Measurements from ENCODE around the gene COQ10B. TPM values are rescaled to one million over a fixed set of nuclear protein-coding genes. Genes with fewer than 3 reads are reported as not detected.
"Not testable (repeated sequence)": the region's sequence is repeated elsewhere in the genome, so short reads cannot be mapped to it uniquely, and the experiment has no call there.

COQ10B gene
- total RNA-seq: 10 to 100 TPM; 15.8 to 20.1 TPM

GRCh38 chr2:197453123-197453913, at the start of gene COQ10B:
Gene COQ10B, plus strand, starts transcription at chr2:197453552. Its CDS starts 9 bp downstream, at chr2:197453561.
- Mint-ChIP-seq H3K27me3 (no peaks in the 10 kb centered on the region), H3K4me1 (peaks cover 19% of the 10 kb centered on the region), H3K4me3 (peak within 1 kb of the TSS; percentile 99), H3K36me3 (ENCODE audit: low read depth) (peaks cover 31% of the 10 kb centered on the region), H3K27ac (peak within 1 kb of the TSS; percentile 100), H3K9me3 (no peaks in the 10 kb centered on the region)
- ATAC-seq (replicated peaks): peak; percentile 93

GRCh38 chr2:197405582-197405981, 47.8 kb upstream of the COQ10B start:
- Mint-ChIP-seq H3K27ac (no peak overlapping the region), H3K36me3 (ENCODE audit: low read depth) (peaks cover 100% of the 10 kb centered on the region), H3K27me3 (no peaks in the 10 kb centered on the region), H3K4me1 (no peaks in the 10 kb centered on the region), H3K9me3 (no peaks in the 10 kb centered on the region), H3K4me3 (no peak overlapping the region)
- no peak for ATAC-seq (replicated peaks)

GRCh38 chr2:197414039-197414438, 39.3 kb upstream of the COQ10B start:
- Mint-ChIP-seq H3K4me1 (peaks cover 8% of the 10 kb centered on the region), H3K9me3 (no peaks in the 10 kb centered on the region), H3K27me3 (no peaks in the 10 kb centered on the region), H3K36me3 (ENCODE audit: low read depth) (peaks cover 100% of the 10 kb centered on the region), H3K27ac (no peak overlapping the region), H3K4me3 (no peak overlapping the region)
- ATAC-seq (replicated peaks): no peak

GRCh38 chr2:197414515-197414914, 38.8 kb upstream of the COQ10B start:
- Mint-ChIP-seq H3K9me3 (no peaks in the 10 kb centered on the region), H3K27me3 (no peaks in the 10 kb centered on the region), H3K36me3 (ENCODE audit: low read depth) (peaks cover 100% of the 10 kb centered on the region), H3K4me1 (peaks cover 8% of the 10 kb centered on the region), H3K27ac (peak overlapping the region; percentile 48), H3K4me3 (no peak overlapping the region)
- no peak for ATAC-seq (replicated peaks)

GRCh38 chr2:197416268-197416667, 37.1 kb upstream of the COQ10B start:
- Mint-ChIP-seq H3K27me3 (no peaks in the 10 kb centered on the region), H3K27ac (no peak overlapping the region), H3K4me3 (no peak overlapping the region), H3K9me3 (no peaks in the 10 kb centered on the region), H3K36me3 (ENCODE audit: low read depth) (peaks cover 100% of the 10 kb centered on the region), H3K4me1 (peaks cover 8% of the 10 kb centered on the region)
- ATAC-seq (replicated peaks): no peak

DNA sequence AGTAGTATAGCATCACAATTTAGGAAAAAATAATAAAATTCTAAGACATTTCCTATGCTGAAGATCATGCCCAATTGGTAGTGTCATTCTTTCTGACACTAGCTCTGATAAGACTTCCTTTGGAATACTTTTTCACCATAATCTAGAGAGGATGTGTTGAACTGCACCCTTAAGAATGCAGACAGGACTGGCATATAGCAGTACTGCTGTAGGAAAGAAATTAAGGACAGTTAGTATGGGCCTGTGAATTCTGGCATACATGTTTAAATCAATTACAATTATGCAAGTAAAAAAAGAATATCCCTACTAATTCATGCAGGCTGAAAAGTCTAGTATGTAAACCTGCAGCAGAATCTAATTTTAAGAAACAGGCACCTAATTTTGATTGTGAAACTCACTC, 33.9 kb upstream of the COQ10B start:
- Mint-ChIP-seq H3K27me3 (no peaks in the 10 kb centered on the region), H3K4me3 (no peak overlapping the region), H3K4me1 (peaks cover 17% of the 10 kb centered on the region), H3K36me3 (ENCODE audit: low read depth) (peaks cover 100% of the 10 kb centered on the region), H3K9me3 (no peaks in the 10 kb centered on the region), H3K27ac (no peak overlapping the region)
- no peak for ATAC-seq (replicated peaks)

DNA sequence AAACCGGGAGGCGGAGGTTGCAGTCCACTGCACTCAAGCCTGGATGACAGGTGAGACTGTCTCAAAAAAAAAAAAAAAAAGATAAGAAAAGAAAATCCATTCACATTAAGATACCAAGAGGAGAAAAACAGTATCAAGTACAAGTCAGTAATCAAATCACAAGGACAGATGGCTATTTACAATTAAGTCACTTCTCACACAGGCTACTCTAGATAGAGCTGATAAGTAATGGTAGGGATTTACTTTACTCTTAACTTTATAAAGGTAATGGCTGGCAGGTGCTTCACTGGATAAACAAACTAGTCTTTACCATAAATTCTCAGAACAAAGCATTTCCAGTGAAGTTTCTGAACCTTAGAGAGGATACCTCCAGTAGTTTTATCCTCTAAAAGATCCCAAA, 30.0 kb upstream of the COQ10B start:
- peaks cover 25% of the 10 kb centered on the region for H3K4me1 Mint-ChIP-seq
- peaks cover 79% of the 10 kb centered on the region for H3K36me3 Mint-ChIP-seq (ENCODE audit: low read depth)
- no peaks in the 10 kb centered on the region for H3K27me3 Mint-ChIP-seq
- no peak for ATAC-seq (replicated peaks)
- H3K27ac Mint-ChIP-seq: peak overlapping the region; percentile 62
- H3K4me3 Mint-ChIP-seq: no peak overlapping the region
- no peaks in the 10 kb centered on the region for H3K9me3 Mint-ChIP-seq

GRCh38 chr2:197425550-197425949, 27.8 kb upstream of the COQ10B start:
- no peak for ATAC-seq (replicated peaks)
- Mint-ChIP-seq H3K4me1 (peaks cover 43% of the 10 kb centered on the region), H3K27me3 (no peaks in the 10 kb centered on the region), H3K4me3 (peak overlapping the region; percentile 26), H3K9me3 (no peaks in the 10 kb centered on the region), H3K27ac (peak overlapping the region; percentile 29), H3K36me3 (ENCODE audit: low read depth) (peaks cover 79% of the 10 kb centered on the region)

- Mint-ChIP-seq H3K27ac (peak overlapping the region; percentile 29), H3K4me1 (peaks cover 56% of the 10 kb centered on the region), H3K9me3 (no peaks in the 10 kb centered on the region), H3K36me3 (ENCODE audit: low read depth) (peaks cover 79% of the 10 kb centered on the region), H3K27me3 (no peaks in the 10 kb centered on the region), H3K4me3 (peak overlapping the region; percentile 26)
- no peak for ATAC-seq (replicated peaks)
These were observed 26.4 kb upstream of the COQ10B start for GRCh38 chr2:197426723-197427603.

DNA sequence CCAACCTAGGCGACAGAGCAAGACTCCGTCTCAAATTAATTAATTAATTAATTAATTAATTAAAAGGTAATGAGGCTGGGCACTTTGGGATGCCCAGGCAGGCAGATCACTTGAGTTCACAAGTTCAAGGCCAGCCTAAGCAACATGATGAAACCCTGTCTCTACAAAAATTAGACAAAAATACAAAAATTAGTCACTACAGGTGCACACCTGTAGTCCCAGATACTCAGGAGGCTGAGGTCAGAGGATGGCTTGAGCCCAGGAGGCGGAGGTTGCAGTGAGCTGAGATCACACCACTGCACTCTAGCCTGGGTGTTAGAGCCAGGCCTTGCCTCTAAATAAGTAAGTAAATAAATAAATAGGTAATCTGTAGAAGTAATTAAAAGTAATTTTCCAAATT, 25.4 kb upstream of the COQ10B start:
- Mint-ChIP-seq H3K9me3 (no peaks in the 10 kb centered on the region), H3K4me1 (peaks cover 61% of the 10 kb centered on the region), H3K27ac (no peak overlapping the region), H3K27me3 (no peaks in the 10 kb centered on the region), H3K4me3 (peak overlapping the region; percentile 93), H3K36me3 (ENCODE audit: low read depth) (peaks cover 79% of the 10 kb centered on the region)
- ATAC-seq (replicated peaks): no peak

GRCh38 chr2:197431858-197432257, 21.5 kb upstream of the COQ10B start:
- Mint-ChIP-seq H3K9me3 (no peaks in the 10 kb centered on the region), H3K27me3 (no peaks in the 10 kb centered on the region), H3K36me3 (ENCODE audit: low read depth) (peaks cover 73% of the 10 kb centered on the region), H3K4me3 (peak overlapping the region; percentile 93), H3K27ac (peak overlapping the region; percentile 80), H3K4me1 (peaks cover 47% of the 10 kb centered on the region)
- no peak for ATAC-seq (replicated peaks)

GRCh38 chr2:197432527-197432926, 20.8 kb upstream of the COQ10B start:
- Mint-ChIP-seq H3K4me1 (peaks cover 46% of the 10 kb centered on the region), H3K36me3 (ENCODE audit: low read depth) (peaks cover 73% of the 10 kb centered on the region), H3K27ac (peak overlapping the region; percentile 80), H3K4me3 (peak overlapping the region; percentile 93)
- not testable (repeated sequence) for H3K27me3 Mint-ChIP-seq; H3K9me3 Mint-ChIP-seq; ATAC-seq (replicated peaks)

DNA sequence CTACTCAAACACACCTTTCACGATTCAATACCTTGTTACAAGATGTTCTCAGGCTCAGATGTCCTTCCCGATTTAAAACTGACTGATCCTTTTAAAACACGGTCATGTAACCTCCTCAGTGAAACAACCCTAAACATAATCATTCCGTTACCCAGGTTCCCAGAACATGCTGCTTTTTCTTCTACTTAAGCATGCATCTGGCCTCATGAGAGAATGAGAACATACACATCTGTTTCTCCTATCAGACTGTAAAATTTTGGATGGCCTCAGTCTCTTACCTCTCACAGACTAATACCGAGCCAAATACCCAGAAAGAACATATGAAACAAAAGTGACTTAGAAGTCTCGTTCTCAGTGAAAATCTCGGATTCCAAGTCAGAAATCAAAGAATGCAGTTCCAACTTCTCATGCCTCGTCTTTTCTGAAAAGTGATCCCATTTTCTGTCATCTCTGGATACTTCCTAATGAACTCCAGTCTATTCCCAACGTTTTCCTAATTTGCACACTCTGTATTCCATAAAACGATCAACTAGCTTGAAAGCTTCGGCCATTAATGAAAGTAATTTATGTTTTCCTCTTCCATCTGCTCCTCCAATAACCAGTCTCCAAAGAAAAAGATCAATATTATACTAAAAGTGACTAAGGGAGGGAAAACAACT, 19.4 kb upstream of the COQ10B start:
- no peaks in the 10 kb centered on the region for H3K9me3 Mint-ChIP-seq
- peak overlapping the region; percentile 93 for H3K4me3 Mint-ChIP-seq
- ATAC-seq (replicated peaks): no peak
- H3K27me3 Mint-ChIP-seq: no peaks in the 10 kb centered on the region
- H3K4me1 Mint-ChIP-seq: peaks cover 41% of the 10 kb centered on the region
- H3K27ac Mint-ChIP-seq: peak overlapping the region; percentile 100
- H3K36me3 Mint-ChIP-seq (ENCODE audit: low read depth): peaks cover 65% of the 10 kb centered on the region
